ENCODE results near the gene GNAI3.
"Not testable (repeated sequence)": the region's sequence is repeated elsewhere in the genome, so short reads cannot be mapped to it uniquely, and the experiment has no call there.

GNAI3 gene

DNA sequence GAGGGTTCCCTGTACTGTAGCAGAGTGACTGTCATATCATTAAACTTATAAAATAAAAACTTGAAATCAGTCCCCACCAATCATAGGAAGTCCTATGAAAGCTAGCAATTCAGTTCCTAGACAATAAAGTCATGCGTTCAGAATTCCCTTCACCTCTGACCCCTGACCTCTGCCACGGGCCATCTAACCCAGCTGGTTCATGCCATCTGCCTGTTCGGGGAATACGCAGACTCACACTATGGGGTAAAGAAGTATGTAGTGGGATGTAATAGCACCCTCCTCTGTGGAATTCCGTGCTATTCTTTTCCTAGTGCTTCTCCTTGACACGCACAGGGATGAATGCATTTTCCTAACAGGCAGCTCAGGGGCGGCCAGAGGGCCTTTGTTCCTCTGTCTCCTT lies 109.6 kb downstream of the GNAI3 start:
- TF ChIP-seq CTCF (IDR thresholded peaks at IDR 0.05; ENCODE audit: control extremely low read depth, extremely low read depth, low read depth, missing control alignments), result no peak
- CTCF ChIA-PET, result interaction anchor here (1.2 to 9.3 kb wide), 4 partner anchors 8 to 18 kb away, joined by 3 to 108 read pairs (median 6); no protein-coding TSS in a partner anchor
- POLR2A ChIA-PET, result interaction anchor here (0.7 kb wide), 1 partner anchor 109 kb away, joined by 3 read pairs; no protein-coding TSS in a partner anchor

DNA sequence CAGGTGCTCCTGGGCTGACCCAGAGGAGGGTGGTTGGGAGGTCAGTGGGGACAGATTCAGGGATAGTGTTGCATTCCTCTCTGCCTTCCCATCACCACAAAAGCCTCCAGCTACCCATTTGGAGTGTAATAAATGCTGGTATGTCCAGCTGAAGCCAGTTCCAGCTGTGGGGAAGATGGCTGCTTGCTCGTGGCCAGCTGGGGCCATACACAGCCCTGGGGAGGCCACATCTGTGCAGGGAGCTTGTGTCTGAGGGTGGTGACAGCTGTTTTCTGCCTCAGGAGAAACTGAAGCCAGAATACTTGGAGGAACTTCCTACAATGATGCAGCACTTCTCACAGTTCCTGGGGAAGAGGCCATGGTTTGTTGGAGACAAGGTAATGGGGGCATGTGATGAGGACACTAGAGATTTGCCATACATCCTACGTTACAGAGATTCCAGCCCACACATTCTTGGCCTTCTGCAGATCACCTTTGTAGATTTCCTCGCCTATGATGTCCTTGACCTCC lies 110.2 kb downstream of the GNAI3 start:
- CTCF ChIA-PET, result interaction anchor here (1.2 to 9.3 kb wide), 3 partner anchors 9 to 19 kb away, joined by 3 to 108 read pairs (median 6); no protein-coding TSS in a partner anchor
- no peak for TF ChIP-seq CTCF (IDR thresholded peaks at IDR 0.05; ENCODE audit: control extremely low read depth, extremely low read depth, low read depth, missing control alignments)
- DNase-seq (ENCODE audit: extremely low spot score), result no peak
- POLR2A ChIA-PET, result interaction anchor here (0.7 kb wide), 1 partner anchor 109 kb away, joined by 3 read pairs; no protein-coding TSS in a partner anchor

More for the DNA sequence above, 109.6 kb downstream of the GNAI3 start:
- DNase-seq (ENCODE audit: extremely low spot score), result no peak

DNA sequence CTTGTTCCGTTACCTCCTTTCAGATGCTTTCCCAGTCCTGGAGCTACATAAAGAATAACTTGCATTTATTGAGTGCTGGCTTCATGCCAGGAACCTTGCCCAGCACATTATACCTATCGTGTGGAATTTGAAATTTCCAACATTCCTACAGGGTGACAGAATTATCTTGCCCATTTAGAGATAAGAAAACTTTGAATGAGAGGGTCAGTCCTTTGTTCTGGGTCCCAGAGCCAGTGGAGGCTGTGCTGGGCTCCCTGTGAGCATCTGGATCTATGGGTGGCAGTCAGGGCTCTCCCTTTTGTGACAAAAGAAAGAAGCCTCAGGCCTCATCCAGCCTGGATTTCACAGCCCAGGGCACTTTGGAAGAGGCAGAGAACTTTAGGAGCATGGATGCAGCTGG lies 110.7 kb downstream of the GNAI3 start:
- TF ChIP-seq CTCF (IDR thresholded peaks at IDR 0.05; ENCODE audit: control extremely low read depth, extremely low read depth, low read depth, missing control alignments), result no peak
- CTCF ChIA-PET, result interaction anchor here (1.1 to 9.3 kb wide), 3 partner anchors 10 to 19 kb away, joined by 3 to 108 read pairs (median 6); no protein-coding TSS in a partner anchor
- POLR2A ChIA-PET, result no interaction called here
- no peak for DNase-seq (ENCODE audit: extremely low spot score)

DNA sequence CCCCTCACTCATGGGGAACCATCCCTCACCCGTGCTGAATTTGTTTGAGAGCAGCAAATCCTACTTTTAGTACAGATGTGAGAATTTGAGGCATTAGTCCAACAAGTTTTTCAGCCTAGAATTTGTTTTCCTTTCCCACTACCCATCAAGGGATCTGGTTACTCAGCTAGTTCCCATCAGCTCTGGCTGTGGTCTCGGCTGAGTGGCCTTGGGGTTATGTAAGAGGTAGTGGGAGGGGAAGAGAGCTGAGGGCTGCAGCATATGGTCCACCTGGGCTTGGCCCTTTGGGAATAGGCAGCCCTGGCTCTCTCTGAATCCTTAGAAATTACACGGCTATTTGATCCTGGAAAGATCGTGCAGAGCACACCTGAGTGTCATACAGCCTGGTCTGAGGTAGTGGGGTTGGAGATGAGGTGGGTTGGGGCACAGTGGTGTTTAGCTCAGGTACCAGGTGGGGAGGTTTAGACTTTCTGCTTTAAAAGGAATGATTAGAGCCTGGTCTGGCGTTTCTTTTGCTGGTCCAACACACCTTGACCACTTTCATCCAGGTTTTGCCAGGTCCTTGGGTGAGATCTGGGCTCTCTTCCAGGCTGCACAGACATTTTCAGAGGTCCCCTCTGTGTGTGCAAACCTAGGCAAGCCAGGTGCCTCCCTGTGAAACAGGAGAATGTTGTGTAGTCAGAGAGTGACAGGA lies 111.7 kb downstream of the GNAI3 start:
- POLR2A ChIA-PET, result no interaction called here
- CTCF ChIA-PET, result interaction anchor here (0.6 to 9.3 kb wide), 5 partner anchors 9 to 166 kb away, joined by 3 to 108 read pairs (median 3); partner anchors contain the start of gene CYB561D1
- DNase-seq (ENCODE audit: extremely low spot score), result no peak
- no peak for TF ChIP-seq CTCF (IDR thresholded peaks at IDR 0.05; ENCODE audit: control extremely low read depth, extremely low read depth, low read depth, missing control alignments)

- DNase-seq (ENCODE audit: extremely low spot score); POLR2A ChIA-PET: not testable (repeated sequence)
- CTCF ChIA-PET, result interaction anchor here (0.6 to 9.3 kb wide), 4 partner anchors 10 to 167 kb away, joined by 3 to 108 read pairs (median 3); partner anchors contain the start of gene CYB561D1
Measured at GRCh38 chr1:109660691-109661026, 112.2 kb downstream of the GNAI3 start.

DNA sequence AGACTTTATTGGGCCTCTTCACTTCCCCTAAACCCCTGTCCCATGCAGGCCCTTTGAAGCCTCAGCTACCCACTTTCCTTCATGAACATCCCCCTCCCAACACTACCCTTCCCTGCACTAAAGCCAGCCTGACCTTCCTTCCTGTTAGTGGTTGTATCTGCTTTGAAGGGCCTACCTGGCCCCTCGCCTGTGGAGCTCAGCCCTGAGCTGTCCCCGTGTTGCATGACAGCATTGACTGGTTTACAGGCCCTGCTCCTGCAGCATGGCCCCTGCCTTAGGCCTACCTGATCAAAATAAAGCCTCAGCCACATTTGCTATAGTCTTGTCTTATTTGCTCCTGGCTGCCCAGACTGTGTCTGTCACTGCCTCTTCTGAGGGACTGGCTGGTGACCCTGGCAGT lies 113.0 kb downstream of the GNAI3 start:
- DNase-seq (ENCODE audit: extremely low spot score), result no peak
- no peak for TF ChIP-seq CTCF (IDR thresholded peaks at IDR 0.05; ENCODE audit: control extremely low read depth, extremely low read depth, low read depth, missing control alignments)
- ChIA-PET CTCF (interaction anchor here (1.2 to 9.3 kb wide), 5 partner anchors 10 to 350 kb away, joined by 3 to 108 read pairs (median 6); partner anchors contain the start of gene AHCYL1), POLR2A (no interaction called here)

GRCh38 chr1:109664671-109665070 lies 116.3 kb downstream of the GNAI3 start:
- ChIA-PET POLR2A (no interaction called here), CTCF (no interaction called here)
- TF ChIP-seq CTCF (IDR thresholded peaks at IDR 0.05; ENCODE audit: control extremely low read depth, extremely low read depth, low read depth, missing control alignments), result no peak
- DNase-seq (ENCODE audit: extremely low spot score), result no peak
